Measurements from ENCODE around the gene DNAI2.

- no peak for TF ChIP-seq POLR2A (IDR thresholded peaks at IDR 0.05)
- TF ChIP-seq, protein P1, sequence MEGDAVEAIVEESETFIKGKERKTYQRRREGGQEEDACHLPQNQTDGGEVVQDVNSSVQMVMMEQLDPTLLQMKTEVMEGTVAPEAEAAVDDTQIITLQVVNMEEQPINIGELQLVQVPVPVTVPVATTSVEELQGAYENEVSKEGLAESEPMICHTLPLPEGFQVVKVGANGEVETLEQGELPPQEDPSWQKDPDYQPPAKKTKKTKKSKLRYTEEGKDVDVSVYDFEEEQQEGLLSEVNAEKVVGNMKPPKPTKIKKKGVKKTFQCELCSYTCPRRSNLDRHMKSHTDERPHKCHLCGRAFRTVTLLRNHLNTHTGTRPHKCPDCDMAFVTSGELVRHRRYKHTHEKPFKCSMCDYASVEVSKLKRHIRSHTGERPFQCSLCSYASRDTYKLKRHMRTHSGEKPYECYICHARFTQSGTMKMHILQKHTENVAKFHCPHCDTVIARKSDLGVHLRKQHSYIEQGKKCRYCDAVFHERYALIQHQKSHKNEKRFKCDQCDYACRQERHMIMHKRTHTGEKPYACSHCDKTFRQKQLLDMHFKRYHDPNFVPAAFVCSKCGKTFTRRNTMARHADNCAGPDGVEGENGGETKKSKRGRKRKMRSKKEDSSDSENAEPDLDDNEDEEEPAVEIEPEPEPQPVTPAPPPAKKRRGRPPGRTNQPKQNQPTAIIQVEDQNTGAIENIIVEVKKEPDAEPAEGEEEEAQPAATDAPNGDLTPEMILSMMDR (IDR thresholded peaks at IDR 0.05), result no peak
These were observed 30.1 kb downstream of the DNAI2 start for GRCh38 chr17:74304184-74304583.

Measured in thyroid gland (tissue), 4 donors.